Smooth muscle cell (in vitro differentiated cells): ENCODE results near the gene GRAMD2A. TPM values are rescaled to one million over a fixed set of nuclear protein-coding genes. Genes with fewer than 3 reads are reported as not detected.

Experiments
- DNase-seq: peaks from one replicate; lab custom pipeline; 2025; ENCODE audit not compliant: unreplicated experiment; lab: John Stamatoyannopoulos, UW
- H2AFZ ChIP-seq: fragments of 200-600 bp; sonication (generic); 2 replicates; pipeline ENCODE4 v1.6.0; 2016; ENCODE audit warnings: antibody characterized with exemption, low read depth, mild to moderate bottlenecking
- H3F3A ChIP-seq: fragments of 200-600 bp; sonication (generic); 2 replicates; pipeline ENCODE4 v1.6.0; 2017; ENCODE audit warnings: antibody characterized with exemption, low read depth
- H3K27ac ChIP-seq: fragments of 200-600 bp; sonication (generic); 2 replicates; pipeline ENCODE4 v1.5.1; 2016; ENCODE audit warnings: low read depth, mild to moderate bottlenecking
- H3K27me3 ChIP-seq: fragments of 200-600 bp; sonication (generic); 2 replicates; pipeline ENCODE4 v1.6.1; 2016; ENCODE audit warnings: low read depth, mild to moderate bottlenecking
- H3K36me3 ChIP-seq: fragments of 200-600 bp; sonication (generic); 2 replicates; pipeline ENCODE4 v1.5.1; 2016; ENCODE audit warnings: low read depth
- H3K4me1 ChIP-seq: fragments of 200-600 bp; sonication (generic); 2 replicates; pipeline ENCODE4 v1.5.1; 2016; ENCODE audit warnings: low read depth
- H3K4me2 ChIP-seq: fragments of 200-600 bp; sonication (generic); 2 replicates; pipeline ENCODE4 v1.6.0; 2016; ENCODE audit warnings: mild to moderate bottlenecking
- H3K4me3 ChIP-seq: fragments of 200-600 bp; sonication (generic); 2 replicates; pipeline ENCODE4 v1.5.1; 2016; ENCODE audit warnings: mild to moderate bottlenecking
- H3K79me2 ChIP-seq: fragments of 200-600 bp; sonication (generic); 2 replicates; pipeline ENCODE4 v1.6.0; 2016; ENCODE audit warnings: low read depth, mild to moderate bottlenecking
- H3K9ac ChIP-seq: fragments of 200-600 bp; sonication (generic); 2 replicates; pipeline ENCODE4 v1.6.0; 2016; ENCODE audit warnings: low read depth
- H3K9me3 ChIP-seq: fragments of 200-600 bp; sonication (generic); replicated peaks from 2 replicates; pipeline ENCODE4 v1.5.1; 2016; ENCODE audit warnings: low read depth
- H4K20me1 ChIP-seq: fragments of 200-600 bp; sonication (generic); 2 replicates; pipeline ENCODE4 v1.6.0; 2016; ENCODE audit warnings: low read depth
- CTCF ChIP-seq: fragments of 200-600 bp; sonication (generic); IDR thresholded peaks from 2 replicates; pipeline ENCODE4 v1.5.1; 2017; ENCODE audit warnings: borderline replicate concordance, mild to moderate bottlenecking, antibody characterized with exemption; ENCODE audit not compliant: insufficient read depth, poor library complexity, severe bottlenecking
- WGBS: methylation state at CpG from one replicate; pipeline ENCODE4 v1.1.7; 2016; ENCODE audit warnings: low lambda C conversion rate; 5-methylcytosine and 5-hydroxymethylcytosine counted together
- polyA plus RNA-seq: library from polyadenylated mRNA; unstranded; fragments of >200 nt; fragmentation: Nextera tagmentation; extraction: Ambion mirVana; gene quantifications from 2 replicates; pipeline ENCODE4 v1.2.1, GENCODE V29; 2016
- total RNA-seq: library from RNA; depleted of rRNA; stranded (reverse); fragments of >200 nt; gene quantifications from 2 replicates; pipeline ENCODE4 v1.2.3, GENCODE V29; 2014

GRAMD2A gene
- total and polyA plus RNA-seq, 2 experiments from 2014 or later = 0.54 to 2.1 TPM

GRCh38 chr15:72147418-72147817 lies 50.2 kb downstream of the GRAMD2A start:
- TF ChIP-seq CTCF = no peak
- Histone ChIP-seq H3K9ac (no peak overlapping the region), H3K27me3 (no peaks in the 10 kb centered on the region), H3F3A (no peaks in the 10 kb centered on the region), H3K9me3 (no peaks in the 10 kb centered on the region), H3K79me2 (no peaks in the 10 kb centered on the region), H3K36me3 (no peaks in the 10 kb centered on the region), H3K27ac (no peak overlapping the region), H3K4me3 (no peak overlapping the region), H3K4me1 (no peaks in the 10 kb centered on the region), H4K20me1 (no peaks in the 10 kb centered on the region), H2AFZ (no peak overlapping the region), H3K4me2 (no peak overlapping the region)
- DNase-seq = no peak
- WGBS = 77% methylated on average over 2 of the region's 2 CpGs

- no peak for DNase-seq
- Histone ChIP-seq H3K9me3 (no peaks in the 10 kb centered on the region), H3K27me3 (no peaks in the 10 kb centered on the region), H3K4me3 (no peak overlapping the region), H3K27ac (no peak overlapping the region), H3K9ac (no peak overlapping the region), H3K4me2 (no peak overlapping the region), H3F3A (no peaks in the 10 kb centered on the region), H3K4me1 (no peaks in the 10 kb centered on the region), H3K79me2 (no peaks in the 10 kb centered on the region), H4K20me1 (no peaks in the 10 kb centered on the region), H2AFZ (no peak overlapping the region), H3K36me3 (no peaks in the 10 kb centered on the region)
- no peak for TF ChIP-seq CTCF
These were observed 50.7 kb downstream of the GRAMD2A start for GRCh38 chr15:72146934-72147333.

GRCh38 chr15:72146221-72146620 lies 51.4 kb downstream of the GRAMD2A start:
- H3K4me1 ChIP-seq = no peaks in the 10 kb centered on the region
- H3K27ac ChIP-seq = no peak overlapping the region
- no peaks in the 10 kb centered on the region for H3K27me3 ChIP-seq
- no peaks in the 10 kb centered on the region for H3K9me3 ChIP-seq
- TF ChIP-seq CTCF = no peak
- no peaks in the 10 kb centered on the region for H3K36me3 ChIP-seq
- no peaks in the 10 kb centered on the region for H3F3A ChIP-seq
- no peak overlapping the region for H3K9ac ChIP-seq
- no peak overlapping the region for H2AFZ ChIP-seq
- DNase-seq = no peak
- 87% methylated on average over 3 of the region's 3 CpGs for WGBS
- H3K4me3 ChIP-seq = no peak overlapping the region
- H3K4me2 ChIP-seq = no peak overlapping the region
- H4K20me1 ChIP-seq = no peaks in the 10 kb centered on the region
- no peaks in the 10 kb centered on the region for H3K79me2 ChIP-seq

GRCh38 chr15:72141171-72142084 lies 56.2 kb downstream of the GRAMD2A start:
- H3K79me2 ChIP-seq = no peaks in the 10 kb centered on the region
- no peak overlapping the region for H3K27ac ChIP-seq
- 84% methylated on average over 4 of the region's 4 CpGs for WGBS
- H3K36me3 ChIP-seq = no peaks in the 10 kb centered on the region
- no peaks in the 10 kb centered on the region for H4K20me1 ChIP-seq
- no peak for DNase-seq
- H3K4me2 ChIP-seq = no peak overlapping the region
- H3K27me3 ChIP-seq = no peaks in the 10 kb centered on the region
- no peaks in the 10 kb centered on the region for H3K9me3 ChIP-seq
- no peak overlapping the region for H3K4me3 ChIP-seq
- no peak overlapping the region for H2AFZ ChIP-seq
- H3F3A ChIP-seq = no peaks in the 10 kb centered on the region
- H3K4me1 ChIP-seq = no peaks in the 10 kb centered on the region
- no peak overlapping the region for H3K9ac ChIP-seq
- TF ChIP-seq CTCF = no peak
